ENCODE results near the gene TADA2A.

The TADA2A gene

GRCh38 chr17:37489197-37490001 lies 82.7 kb downstream of the TADA2A start, which contains the start of gene DUSP14:
DUSP14 (plus strand) TSS chr17:37489891; CDS start chr17:37512273, 22,382 bp downstream.
- Histone ChIP-seq H3K4me1 (peaks cover 3% of the 10 kb centered on the region; the same call in 1 of the 2 replicates), H3K9me3 (no peaks in the 10 kb centered on the region), H3K36me3 (no peaks in the 10 kb centered on the region), H3K27me3 (no peaks in the 10 kb centered on the region), H3K4me3 (ENCODE audit: low read depth, low read length) (peak within 1 kb of the TSS; percentile 83)
- peak; percentile 89 for DNase-seq
- no peak for TF ChIP-seq CTCF (IDR thresholded peaks at IDR 0.05; ENCODE audit: low read depth, low read length)

- no peak for TF ChIP-seq CTCF (IDR thresholded peaks at IDR 0.05; ENCODE audit: low read depth, low read length)
- Histone ChIP-seq H3K36me3 (no peaks in the 10 kb centered on the region), H3K9me3 (no peaks in the 10 kb centered on the region), H3K4me3 (ENCODE audit: low read depth, low read length) (peak overlapping the region; percentile 70), H3K4me1 (peaks cover 3% of the 10 kb centered on the region; the same call in 1 of the 2 replicates), H3K27me3 (no peaks in the 10 kb centered on the region)
- DNase-seq: peak; percentile 86
Measured at GRCh38 chr17:37490022-37490587, 83.4 kb downstream of the TADA2A start.

- H3K4me1 ChIP-seq: peaks cover 3% of the 10 kb centered on the region; the same call in 1 of the 2 replicates
- H3K27me3 ChIP-seq: no peaks in the 10 kb centered on the region
- H3K36me3 ChIP-seq: no peaks in the 10 kb centered on the region
- no peaks in the 10 kb centered on the region for H3K9me3 ChIP-seq
- peak overlapping the region; percentile 70 for H3K4me3 ChIP-seq (ENCODE audit: low read depth, low read length)
- TF ChIP-seq CTCF (IDR thresholded peaks at IDR 0.05; ENCODE audit: low read depth, low read length): no peak
- no peak for DNase-seq
Measured at GRCh38 chr17:37490638-37491614, 84.2 kb downstream of the TADA2A start.

GRCh38 chr17:37492167-37492566 lies 85.5 kb downstream of the TADA2A start:
- H3K4me1 ChIP-seq: peaks cover 3% of the 10 kb centered on the region; the same call in 1 of the 2 replicates
- no peaks in the 10 kb centered on the region for H3K9me3 ChIP-seq
- DNase-seq: no peak
- H3K27me3 ChIP-seq: no peaks in the 10 kb centered on the region
- H3K4me3 ChIP-seq (ENCODE audit: low read depth, low read length): no peak overlapping the region
- TF ChIP-seq CTCF (IDR thresholded peaks at IDR 0.05; ENCODE audit: low read depth, low read length): no peak
- H3K36me3 ChIP-seq: no peaks in the 10 kb centered on the region

GRCh38 chr17:37493249-37494027 lies 86.8 kb downstream of the TADA2A start:
- H3K27me3 ChIP-seq: no peaks in the 10 kb centered on the region
- H3K4me3 ChIP-seq (ENCODE audit: low read depth, low read length): no peak overlapping the region
- no peak for TF ChIP-seq CTCF (IDR thresholded peaks at IDR 0.05; ENCODE audit: low read depth, low read length)
- DNase-seq: no peak
- H3K4me1 ChIP-seq: peaks cover 3% of the 10 kb centered on the region; the same call in 1 of the 2 replicates
- no peaks in the 10 kb centered on the region for H3K9me3 ChIP-seq
- H3K36me3 ChIP-seq: no peaks in the 10 kb centered on the region

Measured in BE2C (cell line).